Psoas muscle (tissue), 8 donors: ENCODE measurements around the gene GPR152. TPM values are rescaled to one million over a fixed set of nuclear protein-coding genes. Genes with fewer than 3 reads are reported as not detected.
A peak's percentile ranks its signal among the peaks of the same experiment; 100 is the strongest.

Experiments used
- ATAC-seq, 4 donors: fragments of 200-7000 bp; cut with Tn5 transposase; one replicate each; pipeline ENCODE4 v1.9.1; 2020; ENCODE audit warnings: moderate library complexity in 3 of 4, mild to moderate bottlenecking in 2 of 4
- DNase-seq, 2 donors: peaks; one replicate each; pipeline ENCODE4 v3.0.0-alpha.2; 2020
- H3K27ac ChIP-seq: fragments of 200-600 bp; one replicate; pipeline ENCODE4 v1.8.0; 2022
- H3K27me3 ChIP-seq, 3 donors: fragments of 200-600 bp in 1 of 3; one replicate each; pipeline versions ENCODE4 v1.6.1 to v1.8.0; 2013 to 2022; ENCODE audit warnings: low read length in 2 of 3, mild to moderate bottlenecking in 2 of 3, moderate library complexity in 1 of 3; ENCODE audit not compliant: insufficient read depth in 3 of 3
- H3K36me3 ChIP-seq, 2 donors: fragments of 200-600 bp in 1 of 2; one replicate each; pipeline versions ENCODE4 v1.6.1 to v1.8.0; 2013 to 2022; ENCODE audit warnings: low read depth in 1 of 2, mild to moderate bottlenecking in 1 of 2, moderate library complexity in 1 of 2; ENCODE audit not compliant: insufficient read depth in 1 of 2
- H3K4me1 ChIP-seq: fragments of 200-600 bp; one replicate; pipeline ENCODE4 v1.8.0; 2022
- H3K4me3 ChIP-seq: fragments of 200-600 bp; one replicate; pipeline ENCODE4 v1.8.0; 2022; ENCODE audit warnings: mild to moderate bottlenecking
- H3K9me3 ChIP-seq: fragments of 200-600 bp; one replicate; pipeline ENCODE4 v1.8.0; 2022
- CTCF ChIP-seq: fragments of 200-600 bp; IDR thresholded peaks from one replicate; pipeline ENCODE4 v1.8.0; 2022; ENCODE audit warnings: antibody characterized with exemption
- WGBS, 3 donors: extraction: QIAGEN DNeasy Blood & Tissue Kit; methylation state at CpG; one replicate each; pipeline versions ENCODE4 v1.1.6 to v1.1.7; 2013; 5-methylcytosine and 5-hydroxymethylcytosine counted together
- intact Hi-C, 2 donors: fragments of 100-400 bp; cut with DNase I; formaldehyde crosslinking; loops; one replicate each; pipeline versions ENCODE4 v1.11.0 to v1.14.2; 2022
- polyA plus RNA-seq, 3 donors: library from polyadenylated mRNA; stranded (reverse); fragments of 200-250 nt; gene quantifications; one replicate each; pipeline ENCODE4 v1.2.3, GENCODE V29; 2013
- total RNA-seq, 4 donors: library from RNA; stranded (reverse); fragmentation: NEBNext Ultra II Directional in 2 of 4; extraction: Animal tissue kit (Norgen Biotek cat#: 25700) in 2 of 4; gene quantifications; one replicate each; pipeline versions ENCODE4 v1.2.1 to v1.2.4, GENCODE V29; 2021 to 2023
- donor health status: healthy with polysubstance abuse.
- donor health status: DM: no; HTN: no; CAD: no; lungs with moderate emphysema.
- donor health status: Bipolar disorder and iron deficiency.
- donor health status: healthy.
- donor health status: DM: yes; HTN: yes; CAD: no.
- donor health status: DM: no; HTN: no; CAD: no.
- donor health status: DM: no; HTN: no; CAD: no.
- donor health status: DM: yes; HTN: yes; CAD: no.

Gene GPR152
- total and polyA plus RNA-seq, 7 donors = 0.19 TPM; not detected in 6

DNA sequence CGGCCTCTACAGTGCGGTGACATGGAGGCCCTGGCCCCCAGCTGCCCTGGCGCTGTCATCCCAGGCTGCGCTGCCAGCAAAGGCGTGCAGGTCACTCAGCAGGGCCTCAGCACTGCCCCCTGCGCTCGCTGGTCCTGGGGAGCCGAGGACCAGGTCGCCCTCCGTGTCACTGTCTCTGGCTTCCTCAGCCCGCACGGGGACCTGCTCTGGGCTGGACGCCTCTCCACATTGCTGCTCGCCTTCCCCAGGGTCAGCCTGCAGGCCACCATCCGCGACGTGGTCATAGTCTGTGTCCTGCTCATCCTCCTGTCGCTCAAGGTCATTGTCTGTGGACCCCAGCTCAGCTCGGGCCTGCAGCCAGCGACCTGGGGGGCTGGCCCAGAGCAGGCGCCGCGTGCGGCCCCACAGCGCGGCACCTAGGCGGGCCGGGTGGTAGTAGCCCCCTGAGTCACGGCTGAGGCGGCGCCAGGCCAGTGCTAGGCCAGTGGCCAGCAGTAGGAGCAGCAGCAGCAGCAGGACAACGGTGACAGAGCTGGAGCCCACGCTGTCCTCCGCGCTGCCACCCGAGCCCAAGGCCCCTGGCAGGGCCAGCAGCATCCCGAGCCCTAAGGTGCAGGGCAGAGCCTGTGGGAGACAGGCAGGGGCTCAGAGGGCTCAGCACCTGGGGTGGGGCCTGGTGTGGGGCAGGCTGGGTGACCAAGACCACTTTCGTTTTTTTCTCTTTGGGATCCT lies 16.6 kb downstream of the GPR152 start:
- no peak for TF ChIP-seq CTCF
- no peak for ATAC-seq
- Histone ChIP-seq H3K9me3 (no peaks in the 10 kb centered on the region), H3K36me3 (peaks cover 6 to 81% of the 10 kb centered on the region in 2 donors), H3K27ac (peak overlapping the region; percentile 36), H3K27me3 (no peaks in the 10 kb centered on the region), H3K4me3 (no peak overlapping the region), H3K4me1 (peaks cover under 1% of the 10 kb centered on the region)
- WGBS, 3 donors = 86 to 88% (median 87%) methylated on average over 33 to 38 of the region's 38 CpGs
- intact Hi-C loops = no loop called here
- no peak for DNase-seq

- H3K27me3 ChIP-seq = no peaks in the 10 kb centered on the region
- DNase-seq (no peak), ATAC-seq (no peak)
- 82 to 87% (median 82%) methylated on average over 25 to 26 of the region's 26 CpGs for WGBS, 3 donors
- H3K4me1 ChIP-seq = peaks cover 8% of the 10 kb centered on the region
- intact Hi-C loops = no loop called here
- no peak for TF ChIP-seq CTCF
- no peak overlapping the region for H3K4me3 ChIP-seq
- H3K36me3 ChIP-seq = peaks cover 6 to 81% of the 10 kb centered on the region in 2 donors
- H3K9me3 ChIP-seq = no peaks in the 10 kb centered on the region
- no peak overlapping the region for H3K27ac ChIP-seq
Measured at GRCh38 chr11:67435031-67435726, 17.4 kb downstream of the GPR152 start.

DNA sequence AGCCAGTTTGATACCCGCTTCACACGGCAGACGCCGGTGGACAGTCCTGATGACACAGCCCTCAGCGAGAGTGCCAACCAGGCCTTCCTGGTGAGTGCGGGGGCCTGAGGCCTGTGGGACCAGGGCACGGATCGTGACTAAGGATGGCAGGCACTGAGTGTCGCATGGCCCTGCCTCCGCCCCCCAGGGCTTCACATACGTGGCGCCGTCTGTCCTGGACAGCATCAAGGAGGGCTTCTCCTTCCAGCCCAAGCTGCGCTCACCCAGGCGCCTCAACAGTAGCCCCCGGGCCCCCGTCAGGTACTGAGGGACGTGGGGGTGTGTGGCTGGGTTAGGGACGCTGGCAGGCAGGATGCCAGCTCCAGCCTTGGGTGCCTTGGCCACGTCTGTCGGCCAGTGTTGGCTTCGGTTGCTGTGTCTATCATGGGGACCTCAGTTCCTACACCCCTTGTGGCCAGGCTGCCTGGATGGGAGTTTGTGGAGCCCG lies 18.1 kb downstream of the GPR152 start:
- H3K4me1 ChIP-seq = peaks cover 15% of the 10 kb centered on the region
- no peak for ATAC-seq
- no peak overlapping the region for H3K27ac ChIP-seq
- no peak for DNase-seq
- no peak overlapping the region for H3K4me3 ChIP-seq
- no peaks in the 10 kb centered on the region for H3K9me3 ChIP-seq
- H3K36me3 ChIP-seq = peaks cover 6 to 88% of the 10 kb centered on the region in 2 donors
- H3K27me3 ChIP-seq = no peaks in the 10 kb centered on the region
- TF ChIP-seq CTCF = no peak
- intact Hi-C loops = no loop called here
- 82 to 86% (median 83%) methylated on average over 23 of the region's 23 CpGs for WGBS, 3 donors

GRCh38 chr11:67433536-67434394 lies 18.8 kb downstream of the GPR152 start:
- H3K27ac ChIP-seq = no peak overlapping the region
- intact Hi-C loops = no loop called here
- H3K27me3 ChIP-seq = no peaks in the 10 kb centered on the region
- no peak for TF ChIP-seq CTCF
- WGBS, 3 donors = 77 to 83% (median 81%) methylated on average over 22 of the region's 22 CpGs
- H3K4me1 ChIP-seq = peaks cover 20% of the 10 kb centered on the region
- H3K9me3 ChIP-seq = no peaks in the 10 kb centered on the region
- no peak for DNase-seq
- peaks cover 6 to 85% of the 10 kb centered on the region in 2 donors for H3K36me3 ChIP-seq
- no peak overlapping the region for H3K4me3 ChIP-seq
- ATAC-seq = no peak
